DMS 273 (cell line): ENCODE data around the gene LCE5A.

Experiments used
- DNase-seq: peaks from one replicate; lab custom pipeline; 2025; ENCODE audit not compliant: unreplicated experiment; lab: John Stamatoyannopoulos, UW

LCE5A gene

GRCh38 chr1:152510503-152510902 lies at the start of gene LCE5A:
Gene LCE5A, plus strand, starts transcription at chr1:152510803. Its CDS starts 732 bp downstream, at chr1:152511535.
- no peak for DNase-seq

DNA sequence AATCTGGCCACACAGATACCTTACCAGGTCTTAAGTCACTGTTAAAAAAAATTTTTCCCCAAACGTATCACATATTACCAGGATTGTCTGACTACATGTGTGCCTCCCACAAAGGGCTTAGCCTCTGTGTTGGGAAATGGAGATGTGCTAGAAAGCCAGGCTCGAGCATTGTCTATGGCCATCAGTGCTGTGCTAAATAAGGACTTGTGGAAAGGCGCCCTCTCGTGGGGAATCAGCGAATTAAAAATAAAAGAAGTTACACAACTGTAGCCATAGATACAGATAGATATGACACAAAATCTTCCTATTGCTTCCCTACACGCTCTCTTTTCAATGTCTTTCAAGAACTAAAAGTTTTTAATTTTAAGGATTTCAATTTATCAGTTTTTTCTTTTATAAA lies 49.1 kb upstream of the LCE5A start:
- DNase-seq: peak; percentile 81

- no peak for DNase-seq
These were observed 48.0 kb upstream of the LCE5A start for GRCh38 chr1:152462636-152463035.

- no peak for DNase-seq
These were observed 44.4 kb upstream of the LCE5A start for GRCh38 chr1:152466217-152466616.

DNA sequence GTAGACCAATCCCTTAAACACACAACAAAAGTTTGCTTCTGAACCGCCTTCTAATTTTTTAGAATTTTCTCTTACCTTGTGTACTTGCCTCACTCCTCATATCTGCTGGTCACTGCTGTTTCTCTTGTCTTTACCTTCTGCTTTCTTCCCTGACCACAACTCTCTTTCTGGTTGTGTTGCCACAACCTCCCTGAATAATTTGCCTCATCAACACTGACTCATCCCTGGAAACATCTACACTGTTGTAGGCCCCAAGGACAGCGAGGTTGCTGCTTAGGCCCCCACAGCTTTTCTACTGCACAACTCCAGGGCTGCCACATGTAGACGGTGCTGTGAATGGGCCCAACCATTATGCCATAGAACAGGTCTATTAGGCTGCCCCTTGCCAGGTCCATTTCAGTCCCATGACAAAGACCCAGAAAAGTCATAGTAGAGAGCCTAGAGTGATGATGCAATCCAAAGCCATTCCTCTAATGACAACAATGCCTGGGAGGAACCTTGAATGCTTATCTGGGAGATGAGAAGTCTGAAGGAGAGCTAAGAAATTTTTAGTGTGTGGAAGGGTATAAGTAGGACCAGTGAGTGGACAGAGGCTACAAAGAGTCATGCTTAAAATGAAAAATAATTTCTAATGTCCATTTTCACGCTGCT lies 36.6 kb upstream of the LCE5A start:
- DNase-seq: no peak

GRCh38 chr1:152479792-152480595 lies 30.6 kb upstream of the LCE5A start:
- peak; percentile 80 for DNase-seq

GRCh38 chr1:152481869-152482664 lies 28.5 kb upstream of the LCE5A start:
- DNase-seq: no peak

- DNase-seq: peak; percentile 29
These were observed 24.1 kb upstream of the LCE5A start for GRCh38 chr1:152486400-152487006.

DNA sequence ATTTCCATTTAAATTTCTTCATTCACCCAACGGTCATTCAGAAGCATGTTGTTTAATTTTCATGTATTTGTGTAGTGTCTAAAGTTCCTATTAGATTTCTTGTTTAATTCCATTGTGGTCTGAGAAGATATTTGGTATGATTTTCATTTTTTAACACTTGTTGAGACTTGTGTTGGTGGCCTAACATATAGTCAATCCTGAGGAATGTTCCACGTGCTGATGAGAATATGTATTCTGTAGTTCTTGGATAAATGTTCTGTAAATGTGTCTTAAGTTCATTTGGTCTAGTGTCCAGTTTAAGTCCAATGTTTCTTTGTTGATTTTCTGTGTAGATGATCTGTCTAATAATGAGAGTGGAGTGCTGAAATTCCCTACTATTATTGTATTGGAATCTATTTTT lies 22.7 kb upstream of the LCE5A start:
- no peak for DNase-seq

- peak; percentile 16 for DNase-seq
These were observed 19.1 kb upstream of the LCE5A start for GRCh38 chr1:152491537-152491936.

DNA sequence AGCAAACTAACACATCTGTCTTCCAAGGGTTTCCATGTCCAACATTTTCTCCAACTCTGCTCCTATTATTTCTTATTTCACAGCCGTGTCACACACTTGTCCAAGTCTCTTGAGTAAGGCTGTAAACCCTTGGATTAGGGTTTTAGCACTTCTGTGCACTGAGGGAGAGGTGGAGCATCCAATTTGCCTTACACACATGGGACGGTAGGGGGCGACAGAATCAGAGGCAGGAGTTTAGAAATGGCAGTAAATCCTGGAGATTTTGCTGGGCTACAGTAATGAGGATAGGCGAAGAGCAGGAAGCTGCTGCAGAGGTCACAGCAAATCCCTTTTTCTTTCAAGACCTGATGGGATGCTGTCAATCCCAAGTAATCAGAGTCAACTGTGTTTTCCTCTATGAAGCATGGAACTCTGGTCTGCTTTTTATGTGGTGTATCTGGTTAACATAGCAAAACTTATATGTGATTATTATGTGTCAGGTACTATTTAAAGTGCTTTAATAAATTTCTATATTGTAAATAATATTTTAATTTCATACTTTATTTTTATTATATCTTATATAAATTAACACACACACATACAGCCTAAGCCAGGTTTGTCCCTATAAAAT lies 15.4 kb upstream of the LCE5A start:
- peak; percentile 61 for DNase-seq

DNA sequence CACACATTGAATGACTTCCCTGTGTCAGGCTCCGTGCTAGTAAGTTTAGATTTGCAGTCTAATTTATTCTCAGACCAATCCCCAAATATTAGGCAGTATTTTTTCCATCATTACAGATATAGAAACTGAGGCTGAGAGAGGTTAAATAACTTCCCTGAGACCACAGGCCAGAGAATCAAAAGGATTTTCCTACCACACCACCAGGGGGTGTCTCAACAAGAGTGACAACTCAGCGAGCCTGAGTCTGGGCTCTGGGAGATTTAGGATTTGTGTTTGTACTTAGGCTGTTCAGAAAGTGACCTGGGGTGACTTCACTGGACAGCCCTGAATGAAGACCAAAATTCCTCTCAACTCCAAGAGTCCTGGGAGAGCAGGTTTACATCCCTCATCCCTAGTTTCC lies 13.3 kb upstream of the LCE5A start:
- peak; percentile 42 for DNase-seq

- no peak for DNase-seq
These were observed 8.9 kb upstream of the LCE5A start for GRCh38 chr1:152501704-152502103.

GRCh38 chr1:152502496-152503180 lies 8.0 kb upstream of the LCE5A start:
- no peak for DNase-seq

- no peak for DNase-seq
These were observed 5.5 kb upstream of the LCE5A start for GRCh38 chr1:152505083-152505482.

DNA sequence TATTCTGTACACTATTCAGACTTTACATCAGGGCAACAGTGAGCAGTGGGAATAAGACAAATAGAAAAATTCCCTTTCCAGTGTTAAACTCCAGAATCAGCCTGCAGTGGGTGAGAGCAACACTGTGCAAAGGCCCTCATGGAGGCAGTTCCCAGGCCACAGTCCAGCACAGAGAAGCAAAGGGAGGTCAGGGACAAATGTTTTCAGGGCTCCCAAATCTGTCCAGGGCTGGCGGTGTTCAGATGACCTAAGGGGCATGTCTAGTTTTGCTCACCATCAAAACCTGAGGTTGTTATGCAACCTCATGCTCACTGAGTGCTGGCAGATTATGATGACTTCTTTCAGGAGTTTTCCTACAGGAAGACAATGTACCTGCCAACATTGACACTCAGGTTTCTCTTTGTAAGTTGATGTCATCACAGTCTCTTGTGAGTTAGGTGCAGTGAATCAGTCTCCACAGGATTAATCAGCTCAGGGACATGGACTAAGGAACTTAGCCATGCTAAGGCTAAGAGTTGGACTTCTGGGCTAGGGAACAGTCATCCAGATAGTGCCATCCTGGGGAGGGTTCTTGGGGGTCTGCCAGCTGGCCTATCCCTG lies 3.6 kb upstream of the LCE5A start:
- DNase-seq: no peak

DNA sequence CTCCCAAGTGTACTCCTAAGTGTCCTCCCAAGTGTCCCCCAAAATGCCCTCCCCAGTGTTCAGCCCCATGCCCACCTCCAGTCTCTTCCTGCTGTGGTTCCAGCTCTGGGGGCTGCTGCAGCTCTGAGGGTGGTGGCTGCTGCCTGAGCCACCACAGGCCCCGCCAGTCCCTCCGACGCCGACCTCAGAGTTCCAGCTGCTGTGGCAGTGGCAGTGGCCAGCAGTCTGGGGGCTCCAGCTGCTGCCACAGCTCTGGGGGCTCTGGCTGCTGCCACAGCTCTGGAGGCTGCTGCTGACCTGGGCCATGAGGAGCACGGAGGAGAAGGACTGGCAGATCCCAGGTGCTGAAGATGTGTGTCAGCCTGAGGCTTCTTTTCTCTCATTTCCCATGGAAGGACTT lies 993 bp downstream of the LCE5A start:
- no peak for DNase-seq

- DNase-seq: no peak
These were observed 2.5 kb downstream of the LCE5A start for GRCh38 chr1:152513081-152513480.

DNA sequence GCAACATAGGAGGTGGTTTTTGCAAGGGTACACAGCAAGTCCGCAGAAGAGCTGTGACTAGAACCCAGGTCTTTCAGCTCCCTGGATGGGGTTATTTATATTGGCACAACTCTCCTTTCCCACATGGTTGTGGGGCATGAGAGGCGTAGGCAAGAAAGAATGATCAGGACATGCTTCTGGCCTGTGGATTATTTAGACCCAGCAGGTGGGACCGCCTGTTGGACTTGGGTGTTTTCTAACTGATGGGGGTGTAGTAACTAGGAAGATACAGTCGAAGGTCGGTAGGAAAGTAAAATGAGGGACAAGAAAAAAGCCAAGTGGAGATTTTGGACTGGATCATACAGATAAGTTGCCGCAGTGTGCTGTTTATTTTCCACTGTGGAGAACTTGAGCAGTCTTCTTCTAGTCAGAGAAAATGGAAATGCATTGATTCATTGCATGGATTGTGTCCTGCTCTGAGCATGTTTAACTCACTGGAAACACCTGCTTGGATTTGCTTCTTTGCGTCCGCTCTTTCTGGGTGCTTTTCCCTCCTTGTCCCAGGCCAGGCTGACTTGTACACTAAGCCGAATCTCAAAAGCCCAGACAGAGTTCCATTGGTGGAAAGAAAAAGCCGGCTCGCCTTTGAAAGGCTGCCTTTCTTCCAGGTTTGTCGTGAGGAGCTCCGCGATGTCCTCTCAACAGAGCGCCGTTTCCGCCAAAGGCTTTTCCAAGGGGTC lies 4.3 kb downstream of the LCE5A start:
- DNase-seq: no peak
